Karpas-422 (cell line): ENCODE data around the gene ANKRD6. TPM values are rescaled to one million over a fixed set of nuclear protein-coding genes. Genes with fewer than 3 reads are reported as not detected.

Experiments used
- DNase-seq: peaks from one replicate; pipeline ENCODE4 v3.0.0-alpha.2; 2015
- H2AFZ ChIP-seq: fragments of 200-600 bp; sonication (generic); 2 replicates; pipeline ENCODE4 v1.6.1; 2014; ENCODE audit warnings: antibody characterized with exemption, low read length, mixed read lengths
- H3K27ac ChIP-seq: fragments of 200-600 bp; sonication (generic); 2 replicates; pipeline ENCODE4 v1.5.1; 2014; ENCODE audit warnings: mild to moderate bottlenecking, low read length, moderate library complexity
- H3K27me3 ChIP-seq: fragments of 200-600 bp; sonication (generic); 2 replicates; pipeline ENCODE4 v1.6.1; 2014; ENCODE audit warnings: low read length, mixed read lengths
- H3K36me3 ChIP-seq: fragments of 200-600 bp; sonication (generic); 2 replicates; pipeline ENCODE4 v1.6.1; 2014; ENCODE audit warnings: low read length, mixed read lengths; ENCODE audit not compliant: insufficient read depth
- H3K4me1 ChIP-seq: fragments of 200-600 bp; sonication (generic); 2 replicates; pipeline ENCODE4 v1.6.1; 2014; ENCODE audit warnings: mild to moderate bottlenecking, low read length, mixed read lengths
- H3K4me2 ChIP-seq: fragments of 200-600 bp; sonication (generic); 2 replicates; pipeline ENCODE4 v1.6.1; 2014; ENCODE audit warnings: low read length, low read depth, mild to moderate bottlenecking; ENCODE audit not compliant: poor library complexity, severe bottlenecking
- H3K4me3 ChIP-seq: fragments of 200-600 bp; sonication (generic); 2 replicates; pipeline ENCODE4 v1.5.1; 2014; ENCODE audit warnings: mild to moderate bottlenecking, antibody characterized with exemption, low read length, mixed read lengths
- H3K79me2 ChIP-seq: fragments of 200-600 bp; sonication (generic); 2 replicates; pipeline ENCODE4 v1.6.1; 2014; ENCODE audit warnings: mild to moderate bottlenecking, low read length, mixed read lengths
- H3K9ac ChIP-seq: fragments of 200-600 bp; sonication (generic); 2 replicates; pipeline ENCODE4 v1.6.0; 2014; ENCODE audit warnings: low read length
- H3K9me2 ChIP-seq: fragments of 200-600 bp; sonication (generic), shearing (Covaris generic); replicated peaks from 2 replicates; pipeline ENCODE4 v1.6.0; 2014; ENCODE audit warnings: mild to moderate bottlenecking, low read length, moderate library complexity; ENCODE audit not compliant: insufficient read depth
- H3K9me3 ChIP-seq: fragments of 300-700, 200-600 bp; sonication (generic); 2 replicates; pipeline ENCODE4 v1.6.1; 2014; ENCODE audit warnings: low read length, mixed read lengths
- H4K20me1 ChIP-seq: fragments of 200-600 bp; sonication (generic); 2 replicates; pipeline ENCODE4 v1.6.1; 2014; ENCODE audit warnings: mild to moderate bottlenecking, antibody characterized with exemption, low read length, low read depth; ENCODE audit not compliant: insufficient read depth
- total RNA-seq: library from RNA; depleted of rRNA; stranded (reverse); fragments of >200 nt; shearing (Covaris generic); gene quantifications from 2 replicates; pipeline ENCODE4 v1.2.3, GENCODE V29; 2014; ENCODE audit warnings: low replicate concordance

ANKRD6 gene
- total RNA-seq, 1 experiment from 2014 or later = not detected

- no peak overlapping the region for H3K4me2 ChIP-seq
- H4K20me1 ChIP-seq = no peaks in the 10 kb centered on the region
- H3K9ac ChIP-seq = no peak overlapping the region
- H3K27ac ChIP-seq = no peak overlapping the region
- no peaks in the 10 kb centered on the region for H3K9me3 ChIP-seq
- no peaks in the 10 kb centered on the region for H3K9me2 ChIP-seq
- H3K4me1 ChIP-seq = no peaks in the 10 kb centered on the region
- H2AFZ ChIP-seq = no peak overlapping the region
- no peaks in the 10 kb centered on the region for H3K36me3 ChIP-seq
- H3K27me3 ChIP-seq = no peaks in the 10 kb centered on the region
- no peaks in the 10 kb centered on the region for H3K79me2 ChIP-seq
- H3K4me3 ChIP-seq = no peak overlapping the region
- no peak for DNase-seq
These were observed 77.4 kb downstream of the ANKRD6 start for GRCh38 chr6:89510393-89510792.

- no peak for DNase-seq
These were observed 85.6 kb downstream of the ANKRD6 start for GRCh38 chr6:89518352-89519055.

GRCh38 chr6:89520736-89521135 is 87.8 kb downstream of the ANKRD6 start:
- Histone ChIP-seq H3K4me2 (no peak overlapping the region), H2AFZ (no peak overlapping the region), H3K9me2 (no peaks in the 10 kb centered on the region), H3K27ac (no peak overlapping the region), H3K27me3 (no peaks in the 10 kb centered on the region), H3K4me3 (no peak overlapping the region), H3K36me3 (no peaks in the 10 kb centered on the region), H3K79me2 (no peaks in the 10 kb centered on the region), H3K9ac (no peak overlapping the region), H3K4me1 (no peaks in the 10 kb centered on the region), H4K20me1 (no peaks in the 10 kb centered on the region), H3K9me3 (no peaks in the 10 kb centered on the region)
- DNase-seq = no peak

More at GRCh38 chr6:89518352-89519055, 85.6 kb downstream of the ANKRD6 start:
- no peak overlapping the region for H3K9ac ChIP-seq
- no peaks in the 10 kb centered on the region for H3K27me3 ChIP-seq
- H3K27ac ChIP-seq = no peak overlapping the region
- H3K4me3 ChIP-seq = no peak overlapping the region
- no peaks in the 10 kb centered on the region for H3K9me2 ChIP-seq
- no peaks in the 10 kb centered on the region for H3K79me2 ChIP-seq
- H3K4me2 ChIP-seq = no peak overlapping the region
- no peaks in the 10 kb centered on the region for H3K9me3 ChIP-seq
- H3K4me1 ChIP-seq = no peaks in the 10 kb centered on the region
- H2AFZ ChIP-seq = no peak overlapping the region
- H3K36me3 ChIP-seq = no peaks in the 10 kb centered on the region
- no peaks in the 10 kb centered on the region for H4K20me1 ChIP-seq

- Histone ChIP-seq H4K20me1 (no peaks in the 10 kb centered on the region), H3K4me2 (no peak overlapping the region), H3K4me3 (no peak overlapping the region), H3K9ac (no peak overlapping the region), H3K9me3 (no peaks in the 10 kb centered on the region), H3K27me3 (no peaks in the 10 kb centered on the region), H3K79me2 (no peaks in the 10 kb centered on the region), H3K4me1 (no peaks in the 10 kb centered on the region), H2AFZ (no peak overlapping the region), H3K9me2 (no peaks in the 10 kb centered on the region), H3K36me3 (no peaks in the 10 kb centered on the region), H3K27ac (no peak overlapping the region)
- no peak for DNase-seq
These were observed 89.8 kb downstream of the ANKRD6 start for GRCh38 chr6:89522778-89523177.

- Histone ChIP-seq H3K4me1 (no peaks in the 10 kb centered on the region), H4K20me1 (no peaks in the 10 kb centered on the region), H3K27me3 (no peaks in the 10 kb centered on the region), H3K4me3 (no peak overlapping the region), H3K9me2 (no peaks in the 10 kb centered on the region), H3K27ac (no peak overlapping the region), H3K4me2 (no peak overlapping the region), H3K9ac (no peak overlapping the region), H3K79me2 (no peaks in the 10 kb centered on the region), H3K9me3 (no peaks in the 10 kb centered on the region), H2AFZ (no peak overlapping the region), H3K36me3 (no peaks in the 10 kb centered on the region)
- no peak for DNase-seq
These were observed 93.0 kb downstream of the ANKRD6 start for GRCh38 chr6:89525786-89526562.

- H3K4me2 ChIP-seq = no peak overlapping the region
- no peak overlapping the region for H3K27ac ChIP-seq
- H3K36me3 ChIP-seq = no peaks in the 10 kb centered on the region
- no peaks in the 10 kb centered on the region for H3K79me2 ChIP-seq
- no peaks in the 10 kb centered on the region for H3K9me3 ChIP-seq
- H3K4me1 ChIP-seq = no peaks in the 10 kb centered on the region
- H3K27me3 ChIP-seq = no peaks in the 10 kb centered on the region
- no peak overlapping the region for H2AFZ ChIP-seq
- H4K20me1 ChIP-seq = no peaks in the 10 kb centered on the region
- no peak overlapping the region for H3K4me3 ChIP-seq
- no peaks in the 10 kb centered on the region for H3K9me2 ChIP-seq
- no peak for DNase-seq
- no peak overlapping the region for H3K9ac ChIP-seq
These were observed 93.6 kb downstream of the ANKRD6 start for GRCh38 chr6:89526563-89526869.

- Histone ChIP-seq H3K4me3 (no peak overlapping the region), H2AFZ (no peak overlapping the region), H3K9me2 (no peaks in the 10 kb centered on the region), H3K27ac (no peak overlapping the region), H3K27me3 (no peaks in the 10 kb centered on the region), H3K79me2 (no peaks in the 10 kb centered on the region), H3K4me1 (no peaks in the 10 kb centered on the region), H3K36me3 (no peaks in the 10 kb centered on the region), H3K4me2 (no peak overlapping the region), H4K20me1 (no peaks in the 10 kb centered on the region), H3K9me3 (no peaks in the 10 kb centered on the region), H3K9ac (no peak overlapping the region)
- no peak for DNase-seq
These were observed 94.7 kb downstream of the ANKRD6 start for GRCh38 chr6:89527634-89528033.

- H3K9ac ChIP-seq = no peak overlapping the region
- H3K4me2 ChIP-seq = no peak overlapping the region
- no peaks in the 10 kb centered on the region for H3K27me3 ChIP-seq
- H3K4me1 ChIP-seq = no peaks in the 10 kb centered on the region
- no peak overlapping the region for H2AFZ ChIP-seq
- H3K9me2 ChIP-seq = no peaks in the 10 kb centered on the region
- no peaks in the 10 kb centered on the region for H3K36me3 ChIP-seq
- no peaks in the 10 kb centered on the region for H3K79me2 ChIP-seq
- H3K4me3 ChIP-seq = no peak overlapping the region
- H4K20me1 ChIP-seq = no peaks in the 10 kb centered on the region
- DNase-seq = no peak
- H3K9me3 ChIP-seq = no peaks in the 10 kb centered on the region
- no peak overlapping the region for H3K27ac ChIP-seq
These were observed 95.9 kb downstream of the ANKRD6 start for GRCh38 chr6:89528866-89529265.
